Activated CD4-positive, alpha-beta T cell treated with anti-CD3 and anti-CD28 coated beads for 36 hours (primary cell): ENCODE measurements around the gene XBP1. TPM values are rescaled to one million over a fixed set of nuclear protein-coding genes. Genes with fewer than 3 reads are reported as not detected.
"Not testable (repeated sequence)": the region's sequence is repeated elsewhere in the genome, so short reads cannot be mapped to it uniquely, and the experiment has no call there.

ENCODE experiments used
- ATAC-seq: fragments of 200-7000 bp; cut with Tn5 transposase; one replicate; pipeline ENCODE4 v1.10.0; 2021; ENCODE audit warnings: mild to moderate bottlenecking, moderate library complexity
- CTCF ChIA-PET: fragments of 350-600 bp; sonication (Branson Sonifier 250); formaldehyde crosslinking; loops from one replicate; lab custom pipeline; 2021; ENCODE audit warnings: antibody characterized with exemption; lab: Charles Lee
- POLR2A ChIA-PET: fragments of 350-600 bp; sonication (Branson Sonifier 250); formaldehyde crosslinking; loops from one replicate; lab custom pipeline; 2021; ENCODE audit warnings: antibody characterized with exemption, inconsistent platforms; lab: Charles Lee
- DNase-seq: peaks from one replicate; pipeline ENCODE4 v3.0.0-alpha.2; 2020
- H3K27ac Mint-ChIP-seq: one replicate; pipeline ENCODE4 v1.8.0; 2021; ENCODE audit warnings: mixed read lengths
- H3K27me3 Mint-ChIP-seq: one replicate; pipeline ENCODE4 v1.8.0; 2021; ENCODE audit warnings: mixed read lengths
- H3K36me3 Mint-ChIP-seq: one replicate; pipeline ENCODE4 v1.8.0; 2021; ENCODE audit warnings: low read depth, mixed read lengths
- H3K4me1 Mint-ChIP-seq: one replicate; pipeline ENCODE4 v1.8.0; 2021; ENCODE audit warnings: mixed read lengths
- H3K4me3 Mint-ChIP-seq: one replicate; pipeline ENCODE4 v1.8.0; 2021; ENCODE audit warnings: mild to moderate bottlenecking, moderate library complexity, mixed read lengths
- H3K9me3 Mint-ChIP-seq: one replicate; pipeline ENCODE4 v1.8.0; 2021; ENCODE audit warnings: low read depth, mixed read lengths
- intact Hi-C, 2 experiments: fragments of 100-400 bp; cut with DNase I in 1 of 2; cut with micrococcal nuclease in 1 of 2; formaldehyde crosslinking; loops; one replicate each; pipeline versions ENCODE4 v1.14.2 to v1.15.1; 2022 to 2024; cut with DNase I, micrococcal nuclease
- total RNA-seq, 2 experiments: library from RNA; stranded (reverse); gene quantifications; one replicate each; pipeline ENCODE4 v1.2.3, GENCODE V29; 2021

The XBP1 gene
- total RNA-seq, 2 experiments from 2014 or later = 88.8 to 101 TPM

DNA sequence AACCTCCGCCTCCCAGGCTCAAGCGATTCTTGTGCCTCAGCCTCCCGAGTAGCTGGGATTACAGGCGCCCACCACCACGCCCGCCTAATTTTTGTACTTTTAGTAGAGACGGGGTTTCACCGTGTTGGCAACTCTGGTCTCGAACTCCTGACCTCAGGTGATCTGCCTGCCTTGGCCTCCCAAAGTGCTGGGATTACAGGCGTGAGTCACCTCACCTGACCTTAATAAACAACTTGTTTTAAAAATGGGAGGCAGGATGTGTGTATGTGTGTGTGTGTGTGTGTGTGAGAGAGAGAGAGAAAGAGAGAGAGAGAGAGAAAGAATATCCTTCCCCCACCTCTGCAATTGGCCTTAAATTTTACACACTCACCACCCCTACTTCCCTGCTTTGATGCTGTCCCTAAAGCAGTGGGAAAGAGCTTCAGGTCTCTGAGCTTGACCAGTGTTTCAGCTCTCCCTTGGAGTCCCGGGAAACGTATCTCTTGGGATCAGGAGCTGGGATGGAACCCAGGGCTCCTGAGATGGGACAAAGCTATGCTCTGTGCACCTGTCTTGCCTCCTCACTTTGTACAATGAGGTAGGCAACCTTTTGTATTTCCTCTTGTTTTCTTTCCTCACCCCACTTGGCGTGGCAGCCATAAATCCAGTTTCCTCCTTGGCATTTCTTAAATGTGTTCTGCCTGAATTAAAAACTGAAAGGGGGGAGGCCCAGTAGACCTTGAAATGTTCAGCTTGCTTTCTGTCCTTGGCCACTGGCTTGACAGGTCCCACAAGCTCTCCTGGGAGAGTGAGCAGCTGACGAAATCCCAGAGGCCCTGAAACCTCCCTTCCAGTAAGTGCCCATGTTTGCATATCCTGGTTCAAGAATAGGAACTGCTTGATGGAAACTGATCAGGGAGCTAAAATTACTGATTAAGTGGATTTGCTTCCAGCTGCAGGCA lies 17.8 kb upstream of the XBP1 start:
- Mint-ChIP-seq H3K4me1 (peaks cover 42% of the 10 kb centered on the region), H3K4me3 (no peak overlapping the region)

DNA sequence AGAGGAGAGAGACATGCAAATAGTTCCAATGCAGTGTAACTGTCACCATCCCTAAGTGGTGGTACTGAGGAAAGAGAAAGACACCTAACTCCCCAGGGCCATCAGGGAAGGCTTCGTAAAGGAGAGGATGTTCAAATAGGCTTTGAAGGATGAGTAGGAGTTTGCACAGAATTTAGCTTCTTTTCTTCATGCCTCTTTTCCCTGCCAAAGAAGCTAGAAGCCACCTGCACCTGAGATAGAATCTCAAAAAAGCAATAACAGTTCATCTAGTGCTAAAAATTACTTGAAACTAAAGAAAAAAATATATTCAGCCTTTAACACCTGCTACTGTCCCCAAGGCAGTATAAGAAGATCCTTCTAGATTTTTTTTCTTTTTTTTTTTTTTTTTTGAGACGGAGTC lies 16.7 kb upstream of the XBP1 start:
- Mint-ChIP-seq H3K36me3 (peaks cover 16% of the 10 kb centered on the region), H3K27me3 (no peaks in the 10 kb centered on the region), H3K9me3 (no peaks in the 10 kb centered on the region), H3K4me3 (no peak overlapping the region), H3K27ac (no peak overlapping the region), H3K4me1 (peaks cover 42% of the 10 kb centered on the region)
- intact Hi-C loops = no loop called here
- POLR2A ChIA-PET = no interaction called here
- CTCF ChIA-PET = interaction anchor here (0.6 to 6.5 kb wide), 2 partner anchors 12 to 333 kb away, joined by 3 to 46 read pairs; no protein-coding TSS in a partner anchor
- DNase-seq = no peak
- ATAC-seq = no peak

More for the DNA sequence above, 17.8 kb upstream of the XBP1 start:
- no peaks in the 10 kb centered on the region for H3K27me3 Mint-ChIP-seq
- ATAC-seq (no peak), DNase-seq (peak; percentile 16)
- H3K9me3 Mint-ChIP-seq = no peaks in the 10 kb centered on the region
- H3K27ac Mint-ChIP-seq = peak overlapping the region; percentile 29
- intact Hi-C loops = no loop called here
- ChIA-PET CTCF (interaction anchor here (1.0 to 2.4 kb wide), 7 partner anchors 10 to 222 kb away, joined by 3 to 23 read pairs (median 3); no protein-coding TSS in a partner anchor), POLR2A (no interaction called here)
- H3K36me3 Mint-ChIP-seq = peaks cover 20% of the 10 kb centered on the region

- no peak overlapping the region for H3K27ac Mint-ChIP-seq
- no peaks in the 10 kb centered on the region for H3K9me3 Mint-ChIP-seq
- H3K27me3 Mint-ChIP-seq = no peaks in the 10 kb centered on the region
- ATAC-seq = no peak
- no peak overlapping the region for H3K4me3 Mint-ChIP-seq
- ChIA-PET POLR2A (no interaction called here), CTCF (interaction anchor here (0.7 to 6.5 kb wide), 2 partner anchors 13 to 524 kb away, joined by 3 to 46 read pairs; no protein-coding TSS in a partner anchor)
- intact Hi-C loops = no loop called here
- H3K4me1 Mint-ChIP-seq = peaks cover 50% of the 10 kb centered on the region
- peaks cover 16% of the 10 kb centered on the region for H3K36me3 Mint-ChIP-seq
- DNase-seq = no peak
These were observed 15.4 kb upstream of the XBP1 start for GRCh38 chr22:28815729-28816128.

DNA sequence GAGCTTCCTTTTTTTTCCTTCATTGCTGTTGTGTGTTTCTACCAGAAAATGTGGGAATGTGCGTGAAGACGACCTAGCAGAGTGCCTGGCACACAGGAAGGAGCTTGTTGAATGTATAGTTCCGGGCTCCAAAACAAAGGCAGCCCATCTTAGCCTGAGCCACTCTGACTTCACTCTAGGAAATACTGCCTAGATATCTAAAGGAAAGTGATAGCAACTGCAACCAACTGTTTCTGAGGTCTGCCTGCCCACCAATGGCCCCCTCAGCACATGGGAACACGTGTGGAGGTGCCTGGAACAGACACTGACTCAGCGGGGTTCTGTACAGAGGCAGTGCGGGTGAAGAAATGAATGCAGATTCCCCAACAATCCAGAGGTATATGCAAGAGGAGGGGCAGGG lies 14.7 kb upstream of the XBP1 start:
- CTCF ChIA-PET = interaction anchor here (0.7 to 6.5 kb wide), 2 partner anchors 14 to 524 kb away, joined by 3 to 46 read pairs; no protein-coding TSS in a partner anchor
- H3K9me3 Mint-ChIP-seq = no peaks in the 10 kb centered on the region
- H3K4me1 Mint-ChIP-seq = peaks cover 56% of the 10 kb centered on the region
- POLR2A ChIA-PET = no interaction called here
- no peaks in the 10 kb centered on the region for H3K27me3 Mint-ChIP-seq
- no peak overlapping the region for H3K4me3 Mint-ChIP-seq
- DNase-seq (no peak), ATAC-seq (no peak)
- H3K27ac Mint-ChIP-seq = no peak overlapping the region
- peaks cover 16% of the 10 kb centered on the region for H3K36me3 Mint-ChIP-seq
- intact Hi-C loops = no loop called here

DNA sequence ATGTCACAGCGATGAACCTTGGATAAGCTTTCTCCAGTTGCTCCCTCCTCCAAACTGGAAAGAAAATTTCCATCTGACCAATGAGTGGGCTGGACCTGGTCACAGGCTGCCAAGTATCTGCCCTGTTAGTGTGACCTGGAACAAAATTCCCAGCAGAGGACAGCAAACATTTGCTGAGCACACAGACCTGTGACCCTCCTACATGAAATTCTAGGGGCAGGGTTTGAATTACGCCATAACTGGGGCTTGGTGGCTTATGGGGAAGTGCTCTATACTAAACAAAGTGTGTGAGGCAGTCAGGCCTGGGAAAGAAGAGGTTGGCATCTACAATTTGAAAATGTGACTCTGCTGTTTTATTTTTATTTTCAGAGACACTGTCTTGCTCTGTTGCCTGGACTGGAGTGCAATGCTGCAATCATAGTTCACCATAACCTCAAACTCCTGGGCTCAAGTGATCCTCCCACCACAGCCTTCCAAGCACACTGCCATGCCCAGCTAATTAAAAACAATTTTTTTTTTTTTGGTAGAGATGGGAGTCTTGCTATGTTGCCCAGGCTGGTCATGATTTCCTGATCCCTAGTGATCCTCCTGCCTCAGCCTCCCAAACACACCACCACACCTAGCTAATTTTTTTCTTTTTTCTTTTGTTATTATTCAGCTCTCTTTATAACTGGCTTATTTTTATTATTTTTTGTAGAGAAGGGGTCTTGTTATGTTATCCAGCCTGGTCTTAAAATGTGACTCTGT lies 13.6 kb upstream of the XBP1 start:
- peaks cover 60% of the 10 kb centered on the region for H3K4me1 Mint-ChIP-seq
- no peaks in the 10 kb centered on the region for H3K27me3 Mint-ChIP-seq
- intact Hi-C loops = loop anchor here in 1 of 2 experiments (5.0 kb wide), 1 partner anchor 42 kb away; the partner anchor contains the start of gene CCDC117
- no peak for ATAC-seq
- no peaks in the 10 kb centered on the region for H3K9me3 Mint-ChIP-seq
- no peak overlapping the region for H3K27ac Mint-ChIP-seq
- peaks cover 20% of the 10 kb centered on the region for H3K36me3 Mint-ChIP-seq
- ChIA-PET POLR2A (interaction anchor here (0.6 to 0.7 kb wide), 3 partner anchors 8 to 95 kb away, joined by 3 read pairs; no protein-coding TSS in a partner anchor), CTCF (interaction anchor here (6.5 kb wide), 1 partner anchor 15 kb away, joined by 46 read pairs; no protein-coding TSS in a partner anchor)
- no peak for DNase-seq
- no peak overlapping the region for H3K4me3 Mint-ChIP-seq

DNA sequence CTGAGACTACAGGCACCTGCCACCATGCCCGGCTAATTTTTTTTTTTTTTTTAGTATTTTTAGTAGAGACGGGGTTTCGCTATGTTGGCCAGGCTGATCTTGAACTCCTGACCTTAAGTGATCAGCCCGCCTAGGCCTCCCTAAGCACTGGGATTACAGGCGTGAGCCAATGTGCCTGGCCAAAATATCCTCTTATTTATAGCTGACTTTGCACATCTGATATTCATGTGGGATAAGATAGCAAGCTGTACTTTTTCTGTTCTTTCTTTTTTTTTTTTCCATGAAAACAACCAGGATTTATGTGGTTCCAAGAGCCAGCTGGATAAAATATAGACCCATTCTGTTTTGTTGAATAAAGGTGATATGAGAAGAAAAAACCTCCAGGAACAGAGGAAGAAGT lies 12.1 kb upstream of the XBP1 start:
- Mint-ChIP-seq H3K4me1 (peaks cover 53% of the 10 kb centered on the region), H3K4me3 (peak overlapping the region; percentile 53), H3K9me3 (no peaks in the 10 kb centered on the region), H3K27me3 (no peaks in the 10 kb centered on the region), H3K36me3 (peaks cover 22% of the 10 kb centered on the region), H3K27ac (peak overlapping the region; percentile 78)
- POLR2A ChIA-PET = interaction anchor here (0.6 to 2.5 kb wide), 2 partner anchors 12 to 59 kb away, joined by 13 to 26 read pairs; partner anchors contain the start of gene XBP1
- CTCF ChIA-PET = interaction anchor here (0.8 to 6.5 kb wide), 6 partner anchors 9 to 205 kb away, joined by 3 to 46 read pairs (median 8); partner anchors contain the start of gene XBP1
- DNase-seq = no peak
- intact Hi-C loops = loop anchor here in 1 of 2 experiments (5.0 kb wide), 1 partner anchor 40 kb away; the partner anchor contains the start of gene CCDC117
- ATAC-seq = no peak

DNA sequence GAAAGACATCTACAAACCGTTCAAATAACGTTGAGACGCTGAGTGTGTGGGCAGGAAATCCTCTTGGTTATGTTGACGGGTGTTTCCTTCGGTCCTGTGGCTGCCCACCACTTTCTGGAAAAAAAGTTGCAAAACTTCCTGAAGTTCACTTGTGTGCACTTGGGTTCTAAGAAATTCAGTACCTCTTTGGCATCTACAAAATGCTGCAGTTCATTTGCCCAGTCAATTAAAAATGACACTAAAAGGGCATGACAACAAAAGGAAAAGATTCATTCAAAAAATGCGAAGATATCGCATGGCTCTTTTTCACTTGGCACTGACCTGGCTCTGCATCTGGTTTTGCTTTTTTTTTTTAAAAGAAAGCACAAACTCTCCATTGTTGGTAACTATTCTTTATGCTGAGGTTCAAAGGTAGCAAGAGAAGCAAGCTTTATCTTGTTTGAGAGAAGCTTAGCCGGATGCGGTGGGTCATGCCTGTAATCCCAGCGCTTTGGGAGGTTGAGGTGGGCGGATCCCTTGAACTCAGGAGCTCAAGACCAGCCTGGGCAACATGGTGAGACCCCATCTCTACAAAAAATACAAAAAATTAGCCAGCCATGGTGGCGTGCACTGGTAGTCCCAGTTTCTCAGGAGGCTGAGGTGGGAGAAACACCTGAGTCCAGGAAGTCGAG lies 10.6 kb upstream of the XBP1 start:
- peaks cover 53% of the 10 kb centered on the region for H3K4me1 Mint-ChIP-seq
- peak overlapping the region; percentile 53 for H3K4me3 Mint-ChIP-seq
- H3K27me3 Mint-ChIP-seq = no peaks in the 10 kb centered on the region
- DNase-seq (peak; percentile 46), ATAC-seq (peak; percentile 24)
- ChIA-PET CTCF (interaction anchor here (0.6 to 6.5 kb wide), 8 partner anchors 8 to 212 kb away, joined by 3 to 46 read pairs (median 4); partner anchors contain the start of gene XBP1), POLR2A (interaction anchor here (0.7 to 2.5 kb wide), 3 partner anchors 11 to 77 kb away, joined by 3 to 26 read pairs (median 6); partner anchors contain the start of gene XBP1)
- intact Hi-C loops = loop anchor here (1.0 to 5.0 kb wide), 3 partner anchors 11 to 39 kb away; partner anchors contain the start of genes CCDC117 (in 1 of the 2) and XBP1 (in 1 of the 2)
- no peaks in the 10 kb centered on the region for H3K9me3 Mint-ChIP-seq
- peaks cover 22% of the 10 kb centered on the region for H3K36me3 Mint-ChIP-seq
- H3K27ac Mint-ChIP-seq = peak overlapping the region; percentile 42

DNA sequence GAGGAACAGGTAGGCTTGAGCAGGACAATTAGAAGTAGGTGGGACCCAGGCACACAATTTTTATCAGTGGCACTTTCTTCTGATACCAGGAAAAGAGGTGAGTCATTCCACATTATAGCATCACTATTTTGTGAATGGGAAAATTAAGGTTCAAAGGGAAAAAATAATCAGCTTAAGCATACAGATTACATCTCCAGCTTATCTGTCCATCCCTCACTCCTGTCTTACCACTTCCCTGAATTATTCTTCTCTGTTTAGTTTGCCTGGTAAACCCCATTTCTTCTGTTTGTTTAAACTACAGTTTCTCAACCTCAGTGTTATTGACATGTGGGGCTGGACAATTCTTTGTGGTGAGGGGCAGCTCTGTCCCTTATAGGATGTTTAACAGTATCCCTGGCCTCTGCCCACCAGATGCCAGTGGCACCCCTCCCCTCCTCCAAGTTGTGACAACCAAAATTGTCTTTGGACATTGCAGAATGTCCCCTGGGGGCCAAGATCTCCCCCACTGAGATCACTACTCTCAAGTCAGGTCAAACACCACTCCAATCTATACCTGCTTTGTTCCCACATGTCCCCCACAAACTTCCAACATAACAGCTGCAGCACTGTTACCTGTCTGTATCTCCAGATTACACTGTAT lies 8.5 kb upstream of the XBP1 start:
- Mint-ChIP-seq H3K4me1 (peaks cover 46% of the 10 kb centered on the region), H3K27ac (no peak overlapping the region), H3K4me3 (no peak overlapping the region), H3K27me3 (no peaks in the 10 kb centered on the region), H3K9me3 (no peaks in the 10 kb centered on the region), H3K36me3 (peaks cover 8% of the 10 kb centered on the region)
- ChIA-PET POLR2A (interaction anchor here (1.5 kb wide), 1 partner anchor 10 kb away, joined by 3 read pairs; no protein-coding TSS in a partner anchor), CTCF (interaction anchor here (1.0 to 3.8 kb wide), 3 partner anchors 8 to 20 kb away, joined by 3 to 14 read pairs (median 3); partner anchors contain the start of gene XBP1)
- intact Hi-C loops = loop anchor here in 1 of 2 experiments (10.0 kb wide), 1 partner anchor 1616 kb away; the partner anchor contains the start of gene MTFP1
- ATAC-seq (no peak), DNase-seq (no peak)

DNA sequence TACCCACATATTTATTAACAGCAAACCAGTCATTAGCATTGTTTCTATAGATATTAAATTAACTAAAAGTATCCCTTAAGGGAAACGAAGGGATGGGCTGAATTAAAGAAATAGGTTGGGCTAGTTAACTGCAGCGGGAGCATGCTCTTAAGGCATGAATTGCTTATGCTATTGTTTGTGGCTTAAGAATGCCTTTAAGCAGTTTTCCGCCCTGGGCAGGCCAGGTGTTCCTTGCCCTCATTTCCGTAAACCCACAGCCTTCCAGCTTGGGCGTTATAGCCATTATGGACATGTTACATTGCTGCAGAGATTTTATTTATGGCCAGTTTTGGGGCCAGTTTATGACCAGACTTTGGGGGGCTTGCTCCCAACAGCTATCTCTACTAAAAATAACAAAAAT lies 5.1 kb upstream of the XBP1 start:
- CTCF ChIA-PET, H3K36me3 Mint-ChIP-seq, ATAC-seq, DNase-seq, H3K27me3 Mint-ChIP-seq, POLR2A ChIA-PET, H3K27ac Mint-ChIP-seq, H3K4me3 Mint-ChIP-seq, H3K9me3 Mint-ChIP-seq: not testable (repeated sequence)
- H3K4me1 Mint-ChIP-seq = peaks cover 30% of the 10 kb centered on the region
- intact Hi-C loops = loop anchor here in 1 of 2 experiments (10.0 kb wide), 1 partner anchor 1619 kb away; the partner anchor contains the start of gene MTFP1
